HFFc6 (cell line): ENCODE results near the gene DDX39A. TPM values are rescaled to one million over a fixed set of nuclear protein-coding genes. Genes with fewer than 3 reads are reported as not detected.
"Not testable (repeated sequence)": the region's sequence is repeated elsewhere in the genome, so short reads cannot be mapped to it uniquely, and the experiment has no call there.

Source experiments
- DNase-seq: peaks from one replicate; pipeline ENCODE4 v3.0.0-alpha.2; 2018
- H3K27ac Mint-ChIP-seq: 2 replicates; pipeline ENCODE4 v1.8.0; 2020; ENCODE audit warnings: mild to moderate bottlenecking, mixed read lengths
- H3K27me3 Mint-ChIP-seq: 2 replicates; pipeline ENCODE4 v1.8.0; 2021; ENCODE audit warnings: mild to moderate bottlenecking, moderate library complexity, mixed read lengths; ENCODE audit not compliant: insufficient read depth
- H3K36me3 Mint-ChIP-seq: 2 replicates; pipeline ENCODE4 v1.8.0; 2021; ENCODE audit warnings: low read depth, mixed read lengths
- H3K4me1 Mint-ChIP-seq: 2 replicates; pipeline ENCODE4 v1.8.0; 2020; ENCODE audit warnings: low read depth, mixed read lengths
- H3K4me3 Mint-ChIP-seq: 2 replicates; pipeline ENCODE4 v1.8.0; 2020; ENCODE audit warnings: mild to moderate bottlenecking, moderate library complexity, mixed read lengths
- H3K9me3 Mint-ChIP-seq: 2 replicates; pipeline ENCODE4 v1.8.0; 2020; ENCODE audit warnings: mild to moderate bottlenecking, mixed read lengths
- total RNA-seq, 6 experiments: library from RNA; stranded (reverse); fragmentation: NEBNext Ultra II Directional; extraction: Animal tissue kit (Norgen Biotek cat#: 25700); gene quantifications; 2 replicates in 1 of 6; 3 replicates in 5 of 6; pipeline ENCODE4 v1.2.3, GENCODE V29; 2021
- TF ChIP-seq, protein P1 (sequence below): fragments of 200-600 bp; sonication (generic); IDR thresholded peaks from 2 replicates; pipeline ENCODE4 v1.5.0; 2021; ENCODE audit warnings: antibody characterized with exemption, mild to moderate bottlenecking

Gene DDX39A
- total RNA-seq, 6 experiments from 2014 or later = 52.5 to 82.7 (median 78.0) TPM

DNA sequence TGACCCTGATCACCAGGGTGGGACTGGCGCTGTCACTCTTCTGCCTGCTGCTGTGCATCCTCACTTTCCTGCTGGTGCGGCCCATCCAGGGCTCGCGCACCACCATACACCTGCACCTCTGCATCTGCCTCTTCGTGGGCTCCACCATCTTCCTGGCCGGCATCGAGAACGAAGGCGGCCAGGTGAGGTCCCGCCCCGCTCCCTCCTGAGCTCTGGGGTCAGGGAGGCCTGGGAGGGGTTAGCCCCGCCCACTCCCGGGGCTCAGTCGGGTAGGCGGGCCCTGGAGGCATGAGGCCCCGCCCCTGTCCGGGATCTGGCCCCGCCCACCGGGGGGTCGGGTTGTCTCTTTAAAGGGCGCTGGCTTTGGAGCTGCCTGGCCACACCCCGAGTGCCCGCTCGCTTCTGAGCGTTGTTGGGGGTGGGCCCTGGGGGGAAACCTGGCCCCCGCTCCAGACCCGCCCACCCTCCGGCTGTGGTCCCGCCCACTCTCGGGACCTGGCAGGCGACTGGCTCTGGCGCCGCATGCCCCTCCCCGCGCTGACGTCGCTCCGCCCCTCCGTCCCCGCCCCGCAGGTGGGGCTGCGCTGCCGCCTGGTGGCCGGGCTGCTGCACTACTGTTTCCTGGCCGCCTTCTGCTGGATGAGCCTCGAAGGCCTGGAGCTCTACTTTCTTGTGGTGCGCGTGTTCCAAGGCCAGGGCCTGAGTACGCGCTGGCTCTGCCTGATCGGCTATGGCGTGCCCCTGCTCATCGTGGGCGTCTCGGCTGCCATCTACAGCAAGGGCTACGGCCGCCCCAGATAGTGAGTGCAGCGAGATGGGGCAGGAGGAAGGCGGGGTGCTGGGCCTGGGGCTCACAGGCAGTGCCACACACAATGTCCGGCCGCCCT lies 13.1 kb downstream of the DDX39A start:
- peaks cover 11% of the 10 kb centered on the region for H3K27me3 Mint-ChIP-seq
- no peak overlapping the region; the same call in 1 of the 2 replicates for H3K4me3 Mint-ChIP-seq
- H3K9me3 Mint-ChIP-seq = peaks cover 7% of the 10 kb centered on the region; the same call in 1 of the 2 replicates
- DNase-seq = peak; percentile 47
- TF ChIP-seq, protein P1, sequence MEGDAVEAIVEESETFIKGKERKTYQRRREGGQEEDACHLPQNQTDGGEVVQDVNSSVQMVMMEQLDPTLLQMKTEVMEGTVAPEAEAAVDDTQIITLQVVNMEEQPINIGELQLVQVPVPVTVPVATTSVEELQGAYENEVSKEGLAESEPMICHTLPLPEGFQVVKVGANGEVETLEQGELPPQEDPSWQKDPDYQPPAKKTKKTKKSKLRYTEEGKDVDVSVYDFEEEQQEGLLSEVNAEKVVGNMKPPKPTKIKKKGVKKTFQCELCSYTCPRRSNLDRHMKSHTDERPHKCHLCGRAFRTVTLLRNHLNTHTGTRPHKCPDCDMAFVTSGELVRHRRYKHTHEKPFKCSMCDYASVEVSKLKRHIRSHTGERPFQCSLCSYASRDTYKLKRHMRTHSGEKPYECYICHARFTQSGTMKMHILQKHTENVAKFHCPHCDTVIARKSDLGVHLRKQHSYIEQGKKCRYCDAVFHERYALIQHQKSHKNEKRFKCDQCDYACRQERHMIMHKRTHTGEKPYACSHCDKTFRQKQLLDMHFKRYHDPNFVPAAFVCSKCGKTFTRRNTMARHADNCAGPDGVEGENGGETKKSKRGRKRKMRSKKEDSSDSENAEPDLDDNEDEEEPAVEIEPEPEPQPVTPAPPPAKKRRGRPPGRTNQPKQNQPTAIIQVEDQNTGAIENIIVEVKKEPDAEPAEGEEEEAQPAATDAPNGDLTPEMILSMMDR = peak; percentile 92
- H3K4me1 Mint-ChIP-seq = peaks cover 18% of the 10 kb centered on the region
- H3K27ac Mint-ChIP-seq = no peak overlapping the region
- peaks cover 48% of the 10 kb centered on the region for H3K36me3 Mint-ChIP-seq

- H3K4me1 Mint-ChIP-seq = peaks cover 18% of the 10 kb centered on the region
- H3K9me3 Mint-ChIP-seq = peaks cover 7% of the 10 kb centered on the region; the same call in 1 of the 2 replicates
- peaks cover 11% of the 10 kb centered on the region for H3K27me3 Mint-ChIP-seq
- H3K4me3 Mint-ChIP-seq = no peak overlapping the region; the same call in 1 of the 2 replicates
- peaks cover 45% of the 10 kb centered on the region for H3K36me3 Mint-ChIP-seq
- no peak for DNase-seq
- no peak overlapping the region for H3K27ac Mint-ChIP-seq
- TF ChIP-seq, protein P1 = no peak
These were observed 13.8 kb downstream of the DDX39A start for GRCh38 chr19:14405380-14405757.

- DNase-seq = no peak
- H3K4me1 Mint-ChIP-seq = peaks cover 18% of the 10 kb centered on the region
- H3K36me3 Mint-ChIP-seq = peaks cover 45% of the 10 kb centered on the region
- H3K4me3 Mint-ChIP-seq = no peak overlapping the region
- H3K27ac Mint-ChIP-seq = peak overlapping the region; percentile 27; the same call in 1 of the 2 replicates
- H3K9me3 Mint-ChIP-seq = peaks cover 7% of the 10 kb centered on the region; the same call in 1 of the 2 replicates
- TF ChIP-seq, protein P1 = no peak
- H3K27me3 Mint-ChIP-seq = peaks cover 11% of the 10 kb centered on the region
These were observed 14.8 kb downstream of the DDX39A start for GRCh38 chr19:14404312-14404711.

DNA sequence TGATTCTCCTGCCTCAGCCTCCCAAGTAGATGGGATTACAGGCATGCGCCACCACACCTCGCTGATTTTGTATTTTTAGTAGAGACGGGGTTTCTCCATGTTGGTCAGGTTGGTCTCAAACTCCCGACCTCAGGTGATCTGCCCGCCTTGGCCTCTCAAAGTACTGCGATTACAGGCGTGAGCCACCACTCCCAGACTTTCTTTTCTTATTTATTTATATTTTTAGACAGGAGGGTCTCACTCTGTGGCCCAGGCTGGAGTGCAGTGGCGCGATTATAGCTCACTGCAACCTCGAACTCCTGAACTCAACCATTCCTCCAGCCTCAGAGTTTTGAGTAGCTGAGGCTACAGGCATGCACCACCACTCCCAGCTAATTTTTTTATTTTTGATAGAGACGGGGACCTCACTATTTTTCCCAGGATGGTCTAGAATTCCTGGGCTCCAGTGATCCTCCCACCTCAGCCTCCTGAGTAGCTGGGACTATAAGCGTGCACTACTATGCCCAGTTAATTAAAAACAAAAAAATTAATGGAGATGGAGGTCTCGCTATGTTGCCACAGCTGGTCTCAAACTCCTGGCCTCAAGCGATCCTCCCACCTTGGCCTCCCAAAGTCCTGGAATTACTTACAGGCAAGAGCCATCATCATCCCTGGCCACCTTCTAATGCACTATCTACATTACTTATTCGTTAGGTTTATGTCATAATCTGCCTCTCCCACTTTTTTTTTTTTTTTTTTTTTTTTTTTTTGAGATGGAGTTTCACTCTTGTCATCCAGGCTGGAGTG lies 15.8 kb downstream of the DDX39A start:
- Mint-ChIP-seq H3K4me1 (peaks cover 18% of the 10 kb centered on the region), H3K36me3 (peaks cover 42% of the 10 kb centered on the region)
- not testable (repeated sequence) for H3K27me3 Mint-ChIP-seq, H3K9me3 Mint-ChIP-seq, H3K4me3 Mint-ChIP-seq, H3K27ac Mint-ChIP-seq, DNase-seq

DNA sequence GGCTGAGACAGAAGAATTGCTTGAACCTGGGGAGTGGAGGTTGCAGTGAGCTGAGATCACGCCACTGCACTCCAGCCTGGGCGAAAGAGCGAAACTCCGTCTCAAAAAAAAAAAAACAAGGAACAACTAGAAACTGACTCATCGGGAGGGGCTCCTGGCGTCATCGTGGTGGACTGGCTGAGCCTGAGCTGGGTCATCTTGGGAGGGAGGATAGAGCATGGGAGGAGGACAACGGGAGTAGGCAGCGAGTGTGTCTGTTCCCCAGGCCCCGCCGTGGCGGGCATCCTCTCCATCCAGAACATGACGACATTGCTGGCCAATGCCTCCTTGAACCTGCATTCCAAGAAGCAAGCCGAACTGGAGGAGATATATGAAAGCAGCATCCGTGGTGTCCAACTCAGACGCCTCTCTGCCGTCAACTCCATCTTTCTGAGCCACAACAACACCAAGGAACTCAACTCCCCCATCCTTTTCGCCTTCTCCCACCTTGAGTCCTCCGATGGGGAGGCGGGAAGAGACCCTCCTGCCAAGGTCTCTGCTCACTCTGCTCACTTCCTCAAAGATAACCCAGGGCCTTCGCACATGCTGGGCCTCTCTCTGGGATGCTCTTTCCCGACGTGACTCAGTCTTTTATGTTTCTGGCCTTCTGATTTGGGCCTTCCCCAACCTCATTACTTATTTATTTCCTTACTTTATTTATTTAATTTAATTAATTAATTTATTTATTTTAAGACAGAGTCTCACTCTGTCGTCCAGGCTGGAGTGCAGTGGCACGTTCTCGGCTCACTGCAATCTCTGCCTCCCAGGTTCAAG lies 16.6 kb downstream of the DDX39A start:
- H3K27me3 Mint-ChIP-seq = peaks cover 5% of the 10 kb centered on the region
- H3K4me3 Mint-ChIP-seq = no peak overlapping the region
- H3K36me3 Mint-ChIP-seq = peaks cover 44% of the 10 kb centered on the region
- peaks cover 18% of the 10 kb centered on the region for H3K4me1 Mint-ChIP-seq
- TF ChIP-seq, protein P1 = no peak
- DNase-seq = peak; percentile 51
- H3K27ac Mint-ChIP-seq = peak overlapping the region; percentile 84
- H3K9me3 Mint-ChIP-seq = peaks cover 7% of the 10 kb centered on the region; the same call in 1 of the 2 replicates
